NCI-H1694 (cell line): Measurements from ENCODE around the gene ACTN4.

Source experiments
- DNase-seq: peaks from one replicate; lab custom pipeline; 2025; lab: John Stamatoyannopoulos, UW

Gene ACTN4

GRCh38 chr19:38678217-38678890 lies 30.9 kb downstream of the ACTN4 start:
- DNase-seq, result no peak

GRCh38 chr19:38678891-38679494 lies 31.5 kb downstream of the ACTN4 start:
- DNase-seq, result no peak

GRCh38 chr19:38679839-38680238 lies 32.4 kb downstream of the ACTN4 start:
- no peak for DNase-seq

- DNase-seq, result no peak
Measured at GRCh38 chr19:38682195-38682867, 34.9 kb downstream of the ACTN4 start.

GRCh38 chr19:38682872-38683392 lies 35.5 kb downstream of the ACTN4 start:
- DNase-seq, result no peak

- no peak for DNase-seq
Measured at GRCh38 chr19:38683393-38684077, 36.1 kb downstream of the ACTN4 start.

GRCh38 chr19:38684078-38684861 lies 36.8 kb downstream of the ACTN4 start:
- DNase-seq, result peak; percentile 44

- no peak for DNase-seq
Measured at GRCh38 chr19:38684862-38685665, 37.6 kb downstream of the ACTN4 start.

GRCh38 chr19:38685666-38686529 lies 38.4 kb downstream of the ACTN4 start:
- DNase-seq, result peak; percentile 73

GRCh38 chr19:38686530-38686888 lies 39.1 kb downstream of the ACTN4 start:
- no peak for DNase-seq

GRCh38 chr19:38687837-38688378 lies 40.5 kb downstream of the ACTN4 start:
- no peak for DNase-seq

GRCh38 chr19:38690146-38690545 lies 42.7 kb downstream of the ACTN4 start:
- no peak for DNase-seq

GRCh38 chr19:38690832-38691231 lies 43.4 kb downstream of the ACTN4 start:
- DNase-seq, result no peak

GRCh38 chr19:38691938-38692457 lies 44.5 kb downstream of the ACTN4 start:
- DNase-seq, result no peak

GRCh38 chr19:38692458-38693379 lies 45.3 kb downstream of the ACTN4 start:
- DNase-seq, result no peak

GRCh38 chr19:38693380-38694223 lies 46.2 kb downstream of the ACTN4 start:
- DNase-seq, result no peak

- no peak for DNase-seq
Measured at GRCh38 chr19:38695317-38695683, 47.9 kb downstream of the ACTN4 start.
